BJ (cell line): ENCODE measurements around the gene TMTC3. TPM values are rescaled to one million over a fixed set of nuclear protein-coding genes. Genes with fewer than 3 reads are reported as not detected.

Experiments
- CTCF ChIA-PET: fragments of 350-600 bp; formaldehyde crosslinking; extraction: SDS; loops from one replicate; lab custom pipeline; 2021; ENCODE audit warnings: antibody characterized with exemption, inconsistent platforms; lab: Yijun Ruan, JAX
- POLR2A ChIA-PET: fragments of 300-600 bp; sonication (Branson Sonifier 250); formaldehyde crosslinking; extraction: SDS; loops from one replicate; lab custom pipeline; 2021; ENCODE audit warnings: antibody characterized with exemption; lab: Charles Lee
- DNase-seq: peaks from one replicate; pipeline ENCODE4 v3.0.0-alpha.2; 2011; ENCODE audit warnings: low read depth
- H3K27me3 ChIP-seq: 2 replicates; pipeline ENCODE4 v1.6.0; 2011; ENCODE audit warnings: low read length; ENCODE audit not compliant: control insufficient read depth, insufficient read depth
- H3K36me3 ChIP-seq: 2 replicates; pipeline ENCODE4 v1.5.1; 2011; ENCODE audit warnings: low read length; ENCODE audit not compliant: control insufficient read depth, insufficient read depth
- H3K4me3 ChIP-seq: 2 replicates; pipeline ENCODE4 v1.5.1; 2011; ENCODE audit warnings: low read depth, mild to moderate bottlenecking, control low read depth, low read length
- polyA plus RNA-seq: library from polyadenylated mRNA; depleted of rRNA; stranded (reverse); fragments of >200 nt; gene quantifications from 2 replicates; pipeline ENCODE4 v1.2.3, GENCODE V29; 2011
- TF ChIP-seq, protein P1 (sequence below): IDR thresholded peaks from 2 replicates; pipeline ENCODE4 v1.5.1; 2011; ENCODE audit warnings: low read depth, mild to moderate bottlenecking, control low read depth, inconsistent platforms, low read length, moderate library complexity; ENCODE audit not compliant: insufficient read depth

The TMTC3 gene
- polyA plus RNA-seq, 1 experiment: 10.5 TPM

DNA sequence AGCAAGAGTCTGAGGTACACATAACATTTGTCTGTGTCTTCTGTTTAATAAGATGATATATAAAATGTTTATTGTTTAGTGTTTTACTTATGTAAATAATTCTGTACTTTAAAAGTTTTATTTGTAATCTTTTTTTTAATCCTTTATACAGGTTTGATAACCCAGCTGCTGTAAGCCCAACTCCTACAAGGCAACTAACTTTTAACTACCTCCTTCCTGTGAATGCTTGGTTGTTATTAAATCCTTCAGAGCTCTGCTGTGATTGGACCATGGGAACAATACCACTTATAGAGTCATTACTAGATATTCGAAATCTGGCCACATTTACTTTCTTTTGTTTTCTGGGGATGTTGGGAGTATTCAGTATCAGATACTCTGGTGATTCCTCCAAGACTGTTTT is 24.1 kb downstream of the TMTC3 start:
- TF ChIP-seq, protein P1, sequence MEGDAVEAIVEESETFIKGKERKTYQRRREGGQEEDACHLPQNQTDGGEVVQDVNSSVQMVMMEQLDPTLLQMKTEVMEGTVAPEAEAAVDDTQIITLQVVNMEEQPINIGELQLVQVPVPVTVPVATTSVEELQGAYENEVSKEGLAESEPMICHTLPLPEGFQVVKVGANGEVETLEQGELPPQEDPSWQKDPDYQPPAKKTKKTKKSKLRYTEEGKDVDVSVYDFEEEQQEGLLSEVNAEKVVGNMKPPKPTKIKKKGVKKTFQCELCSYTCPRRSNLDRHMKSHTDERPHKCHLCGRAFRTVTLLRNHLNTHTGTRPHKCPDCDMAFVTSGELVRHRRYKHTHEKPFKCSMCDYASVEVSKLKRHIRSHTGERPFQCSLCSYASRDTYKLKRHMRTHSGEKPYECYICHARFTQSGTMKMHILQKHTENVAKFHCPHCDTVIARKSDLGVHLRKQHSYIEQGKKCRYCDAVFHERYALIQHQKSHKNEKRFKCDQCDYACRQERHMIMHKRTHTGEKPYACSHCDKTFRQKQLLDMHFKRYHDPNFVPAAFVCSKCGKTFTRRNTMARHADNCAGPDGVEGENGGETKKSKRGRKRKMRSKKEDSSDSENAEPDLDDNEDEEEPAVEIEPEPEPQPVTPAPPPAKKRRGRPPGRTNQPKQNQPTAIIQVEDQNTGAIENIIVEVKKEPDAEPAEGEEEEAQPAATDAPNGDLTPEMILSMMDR: no peak
- H3K36me3 ChIP-seq: peaks cover 5% of the 10 kb centered on the region
- POLR2A ChIA-PET: no interaction called here
- H3K27me3 ChIP-seq: no peaks in the 10 kb centered on the region
- no peak for DNase-seq
- H3K4me3 ChIP-seq: no peak overlapping the region
- CTCF ChIA-PET: interaction anchor here (0.6 kb wide), 1 partner anchor 1446 kb away, joined by 3 read pairs; no protein-coding TSS in a partner anchor

DNA sequence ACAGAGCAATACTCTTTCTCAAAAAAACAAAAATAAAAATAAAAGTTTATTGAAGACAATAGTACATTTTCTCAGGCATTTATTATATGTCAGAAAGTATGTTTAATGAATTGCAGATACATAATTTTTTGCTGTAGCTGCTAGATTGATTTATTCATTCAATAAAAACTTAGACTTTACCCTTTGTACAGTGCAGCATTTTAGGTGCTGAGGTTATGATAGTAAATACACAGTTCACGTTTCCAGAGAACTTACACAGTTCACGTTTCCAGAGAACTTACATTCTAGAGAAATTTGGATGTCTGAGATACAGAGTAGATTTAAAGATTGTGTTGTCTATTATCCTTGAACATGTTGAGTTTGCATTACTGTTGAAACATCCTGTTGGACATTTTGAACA is 25.3 kb downstream of the TMTC3 start:
- ChIA-PET POLR2A (no interaction called here), CTCF (no interaction called here)
- Histone ChIP-seq H3K27me3 (no peaks in the 10 kb centered on the region), H3K36me3 (peaks cover 5% of the 10 kb centered on the region), H3K4me3 (no peak overlapping the region)
- DNase-seq: no peak
- TF ChIP-seq, protein P1: no peak

DNA sequence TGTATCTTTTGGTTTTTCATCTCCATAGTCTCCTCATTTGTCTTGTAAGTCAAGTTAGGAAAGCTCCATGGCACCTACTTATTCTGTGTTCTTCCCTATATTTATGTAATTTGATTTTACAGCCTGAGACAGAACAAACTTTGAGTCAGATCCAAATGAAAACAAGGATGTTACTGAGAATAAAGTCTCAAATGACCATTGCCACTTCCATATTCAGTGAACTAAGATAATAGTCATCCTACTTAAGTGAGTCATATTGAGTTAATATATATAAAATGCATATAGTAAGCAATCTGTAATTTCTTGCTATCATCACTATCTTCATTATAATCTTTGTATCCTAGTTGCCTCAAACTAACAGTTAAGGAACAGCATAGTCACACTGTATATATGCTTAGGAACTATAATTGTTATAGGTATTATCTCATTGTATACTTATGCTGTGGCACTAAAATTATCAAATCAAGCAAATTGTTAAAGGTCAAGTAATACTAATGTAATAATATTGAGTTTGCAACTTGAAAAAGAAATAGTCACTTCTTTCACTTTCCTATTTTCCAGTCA is 30.8 kb downstream of the TMTC3 start:
- no peak for DNase-seq
- POLR2A ChIA-PET: no interaction called here
- Histone ChIP-seq H3K27me3 (no peaks in the 10 kb centered on the region), H3K36me3 (no peaks in the 10 kb centered on the region), H3K4me3 (no peak overlapping the region)
- CTCF ChIA-PET: no interaction called here
- TF ChIP-seq, protein P1: no peak

DNA sequence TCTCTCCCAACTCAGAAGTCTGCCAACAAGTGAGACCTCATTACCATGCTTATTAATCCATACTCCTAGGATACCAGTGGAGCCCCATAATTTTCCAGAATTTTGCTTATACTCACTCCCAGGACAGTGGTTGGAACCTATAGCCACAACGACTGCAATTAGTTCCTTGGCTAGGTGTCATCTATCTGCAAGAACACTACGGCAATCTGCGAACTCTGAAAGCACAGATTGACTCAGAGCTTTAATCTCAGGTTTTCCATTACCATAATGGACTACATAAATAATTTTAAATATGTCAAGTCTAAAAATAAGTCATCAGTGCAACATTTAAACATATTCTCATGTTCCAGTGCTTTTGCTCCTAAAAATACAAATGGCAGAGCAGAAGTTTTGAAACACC is 33.4 kb downstream of the TMTC3 start:
- no peaks in the 10 kb centered on the region for H3K27me3 ChIP-seq
- no peaks in the 10 kb centered on the region for H3K36me3 ChIP-seq
- ChIA-PET POLR2A (no interaction called here), CTCF (no interaction called here)
- H3K4me3 ChIP-seq: no peak overlapping the region
- TF ChIP-seq, protein P1: no peak
- no peak for DNase-seq

DNA sequence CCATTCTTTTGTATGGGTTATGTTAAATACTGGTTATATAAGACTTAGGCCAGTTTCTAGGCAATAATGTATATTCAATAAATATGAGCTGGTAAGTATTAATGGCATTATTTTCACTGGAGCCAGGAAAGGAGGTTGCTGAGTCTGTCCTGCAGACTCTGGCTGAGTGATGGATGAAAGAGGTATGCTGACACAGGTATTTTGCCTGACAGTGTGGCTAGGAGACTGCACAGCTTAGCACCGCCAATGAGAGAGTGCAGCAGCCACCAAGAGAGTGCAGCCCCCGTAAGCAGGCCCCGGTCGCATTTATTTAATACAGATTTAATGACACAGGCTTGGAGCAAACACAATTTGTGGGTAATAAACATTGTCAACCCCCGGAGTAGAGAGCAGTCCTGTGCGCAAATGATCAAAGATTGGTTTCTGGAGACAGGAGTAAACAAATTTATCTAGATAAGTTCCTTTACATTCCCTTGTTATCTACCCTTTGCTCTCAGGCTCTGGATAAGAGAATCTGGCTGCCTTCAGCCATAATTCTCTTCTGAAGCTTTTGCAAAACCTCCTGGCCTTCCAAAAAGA is 37.4 kb downstream of the TMTC3 start:
- H3K36me3 ChIP-seq: no peaks in the 10 kb centered on the region
- no peak overlapping the region for H3K4me3 ChIP-seq
- ChIA-PET POLR2A (interaction anchor here (0.6 kb wide), 1 partner anchor 152 kb away, joined by 3 read pairs; no protein-coding TSS in a partner anchor), CTCF (no interaction called here)
- H3K27me3 ChIP-seq: no peaks in the 10 kb centered on the region
- no peak for DNase-seq
- TF ChIP-seq, protein P1: no peak
